ENCODE data around the gene ITCH.
"Not testable (repeated sequence)": the region's sequence is repeated elsewhere in the genome, so short reads cannot be mapped to it uniquely, and the experiment has no call there.

- not testable (repeated sequence) for TF ChIP-seq HOXC10 (CRISPR knock-in tag; IDR thresholded peaks at IDR 0.05); CTCF (tag by site-specific recombination; IDR thresholded peaks at IDR 0.05); HOXA7 (CRISPR knock-in tag; IDR thresholded peaks at IDR 0.05; ENCODE audit: borderline replicate concordance); ZNF654 (tag by site-specific recombination; IDR thresholded peaks at IDR 0.05; ENCODE audit: low read depth); KLF10 (tag by site-specific recombination; IDR thresholded peaks at IDR 0.05); ZNF335 (tag by site-specific recombination; conservative IDR thresholded peaks at IDR 0.05); WT1 (tag by site-specific recombination; IDR thresholded peaks at IDR 0.05); ZNF280C (tag by site-specific recombination; IDR thresholded peaks at IDR 0.05)
Observed at GRCh38 chr20:34405942-34406341, 42.9 kb downstream of the ITCH start.
